GM23338 (cell line): ENCODE results near the gene KLK4. TPM values are rescaled to one million over a fixed set of nuclear protein-coding genes. Genes with fewer than 3 reads are reported as not detected.

Experiments used
- ATAC-seq: fragments of 200-7000 bp; cut with Tn5 transposase; 3 replicates; pipeline ENCODE4 v1.9.1; 2020
- DNase-seq: peaks from one replicate; pipeline ENCODE4 v3.0.0-alpha.2; 2015; ENCODE audit warnings: low spot score
- H2AFZ ChIP-seq: fragments of 200-600 bp; sonication (generic); 2 replicates; pipeline ENCODE4 v1.8.0; 2016; ENCODE audit warnings: antibody characterized with exemption, mild to moderate bottlenecking, moderate library complexity
- H3F3A ChIP-seq: fragments of 200-600 bp; sonication (generic); replicated peaks from 2 replicates; pipeline ENCODE4 v1.8.0; 2017; ENCODE audit warnings: antibody characterized with exemption, mixed run types, low read depth
- H3K27ac ChIP-seq: fragments of 200-600 bp; sonication (generic); 2 replicates; pipeline ENCODE4 v1.6.1; 2016; ENCODE audit warnings: low read depth
- H3K27me3 ChIP-seq: fragments of 200-600 bp; sonication (generic); 2 replicates; pipeline ENCODE4 v1.8.0; 2016; ENCODE audit warnings: mild to moderate bottlenecking, mixed run types, moderate library complexity; ENCODE audit not compliant: insufficient read depth
- H3K36me3 ChIP-seq: fragments of 200-600 bp; sonication (generic); 2 replicates; pipeline ENCODE4 v1.8.0; 2016; ENCODE audit warnings: mild to moderate bottlenecking; ENCODE audit not compliant: insufficient read depth
- H3K4me1 ChIP-seq: fragments of 200-600 bp; sonication (generic); 2 replicates; pipeline ENCODE4 v1.8.0; 2016; ENCODE audit warnings: mild to moderate bottlenecking, moderate library complexity; ENCODE audit not compliant: insufficient read depth
- H3K4me2 ChIP-seq: fragments of 200-600 bp; sonication (generic); 2 replicates; pipeline ENCODE4 v1.7.1; 2017; ENCODE audit warnings: mixed run types
- H3K4me3 ChIP-seq: fragments of 200-600 bp; sonication (generic); 2 replicates; pipeline ENCODE4 v1.6.1; 2016; ENCODE audit warnings: mixed run types
- H3K79me2 ChIP-seq: fragments of 200-600 bp; sonication (generic); replicated peaks from 2 replicates; pipeline ENCODE4 v1.8.0; 2017; ENCODE audit warnings: mild to moderate bottlenecking; ENCODE audit not compliant: insufficient read depth
- H3K9me2 ChIP-seq: fragments of 200-600 bp; sonication (generic); 2 replicates; pipeline ENCODE4 v1.8.0; 2017; ENCODE audit not compliant: insufficient read depth
- H4K20me1 ChIP-seq: fragments of 200-600 bp; sonication (generic); replicated peaks from 2 replicates; pipeline ENCODE4 v1.8.0; 2017; ENCODE audit warnings: mild to moderate bottlenecking; ENCODE audit not compliant: insufficient read depth
- H3K27ac Mint-ChIP-seq: 2 replicates; pipeline ENCODE4 v1.8.0; 2020; ENCODE audit warnings: inconsistent platforms, mild to moderate bottlenecking, moderate library complexity, mixed read lengths
- H3K27me3 Mint-ChIP-seq: 3 replicates; pipeline ENCODE4 v1.8.0; 2022; ENCODE audit warnings: low read depth, mild to moderate bottlenecking, moderate library complexity, mixed read lengths, inconsistent platforms; ENCODE audit not compliant: insufficient read depth, poor library complexity
- H3K36me3 Mint-ChIP-seq: 3 replicates; pipeline ENCODE4 v1.8.0; 2021; ENCODE audit warnings: low read depth, mild to moderate bottlenecking, inconsistent platforms, moderate library complexity, mixed read lengths
- H3K4me1 Mint-ChIP-seq: 3 replicates; pipeline ENCODE4 v1.8.0; 2020; ENCODE audit warnings: mild to moderate bottlenecking, inconsistent platforms, mixed read lengths
- H3K4me3 Mint-ChIP-seq: 3 replicates; pipeline ENCODE4 v1.8.0; 2021; ENCODE audit warnings: moderate library complexity, mild to moderate bottlenecking, inconsistent platforms, mixed read lengths
- H3K9me3 Mint-ChIP-seq: 3 replicates; pipeline ENCODE4 v1.8.0; 2020; ENCODE audit warnings: moderate library complexity, mild to moderate bottlenecking, inconsistent platforms, mixed read lengths
- CTCF ChIP-seq, 2 experiments: fragments of 200-600 bp in 1 of 2; sonication (generic) in 1 of 2; conservative IDR thresholded peaks; 2 replicates each; pipeline versions ENCODE4 v1.5.1 to v1.6.1; 2016 to 2017; ENCODE audit warnings: antibody characterized with exemption in 2 of 2, low read depth in 2 of 2, mild to moderate bottlenecking in 2 of 2, moderate library complexity in 1 of 2
- ETS1 ChIP-seq: IDR thresholded peaks from 2 replicates; pipeline ENCODE4 v1.6.1; 2016; ENCODE audit warnings: antibody characterized with exemption
- JUNB ChIP-seq: IDR thresholded peaks from one replicate; pipeline ENCODE4 v1.6.1; 2016; ENCODE audit warnings: antibody characterized with exemption; ENCODE audit not compliant: unreplicated experiment
- NANOG ChIP-seq: IDR thresholded peaks from 2 replicates; pipeline ENCODE4 v1.6.1; 2016; ENCODE audit warnings: antibody characterized with exemption, borderline replicate concordance
- POLR2AphosphoS5 ChIP-seq: IDR thresholded peaks from 2 replicates; pipeline ENCODE4 v1.6.1; 2016; ENCODE audit warnings: antibody characterized with exemption, low read depth
- REST ChIP-seq: IDR thresholded peaks from one replicate; pipeline ENCODE4 v1.6.1; 2018; ENCODE audit warnings: antibody characterized with exemption; ENCODE audit not compliant: unreplicated experiment
- STAT1 ChIP-seq: IDR thresholded peaks from one replicate; pipeline ENCODE4 v1.6.1; 2016; ENCODE audit warnings: antibody characterized with exemption; ENCODE audit not compliant: unreplicated experiment
- ZNF462 ChIP-seq: fragments of 250-450 bp; sonication (Bioruptor Pico); IDR thresholded peaks from 2 replicates; pipeline ENCODE4 v1.5.0; 2020; ENCODE audit warnings: mild to moderate bottlenecking, moderate library complexity
- polyA plus RNA-seq: library from polyadenylated mRNA; unstranded; fragments of >200 nt; fragmentation: Nextera tagmentation; extraction: Ambion mirVana; gene quantifications from 2 replicates; pipeline ENCODE4 v1.2.1, GENCODE V29; 2016
- total RNA-seq: library from RNA; depleted of rRNA; stranded (reverse); fragments of >200 nt; shearing (Covaris generic); gene quantifications from 2 replicates; pipeline ENCODE4 v1.2.3, GENCODE V29; 2014

The KLK4 gene
- total and polyA plus RNA-seq, 2 experiments from 2014 or later, result 0.76 to 1.8 TPM

GRCh38 chr19:50932690-50933083 lies 21.5 kb upstream of the KLK4 start:
- no peaks in the 10 kb centered on the region for H3K36me3 ChIP-seq
- H3F3A ChIP-seq, result no peaks in the 10 kb centered on the region
- DNase-seq (no peak), ATAC-seq (no peak)
- Mint-ChIP-seq H3K9me3 (no peaks in the 10 kb centered on the region; the same call in 1 of the 3 replicates), H3K4me1 (peaks cover 6% of the 10 kb centered on the region; the same call in 2 of the 3 replicates), H3K27me3 (peaks cover 16% of the 10 kb centered on the region), H3K4me3 (no peak overlapping the region), H3K27ac (no peak overlapping the region), H3K36me3 (no peaks in the 10 kb centered on the region)
- H2AFZ ChIP-seq, result no peak overlapping the region
- H3K9me2 ChIP-seq, result no peaks in the 10 kb centered on the region; the same call in 1 of the 2 replicates
- H3K4me2 ChIP-seq, result no peak overlapping the region
- H3K4me3 ChIP-seq, result no peak overlapping the region
- H4K20me1 ChIP-seq, result no peaks in the 10 kb centered on the region
- no peaks in the 10 kb centered on the region for H3K79me2 ChIP-seq
- no peaks in the 10 kb centered on the region for H3K27me3 ChIP-seq
- no peaks in the 10 kb centered on the region for H3K4me1 ChIP-seq
- H3K27ac ChIP-seq, result no peak overlapping the region
- TF ChIP-seq ETS1 (no peak), JUNB (no peak), POLR2AphosphoS5 (no peak), ZNF462 (CRISPR knock-in tag) (no peak), STAT1 (no peak), CTCF (conservative IDR thresholded peaks at IDR 0.05; ENCODE audit: low read depth in 2 of 2) (0 out of 4 replicates have a peak, but pooled peaks of 1 of the 2 experiments have one; percentile 2), REST (no peak), NANOG (no peak)
